IPS DF 19.7 (cell line): ENCODE results near the gene CD68.

Experiments used
- DNase-seq: peaks from one replicate; pipeline ENCODE4 v3.0.0-alpha.2; 2013; ENCODE audit warnings: low read depth, low spot score

The CD68 gene

DNA sequence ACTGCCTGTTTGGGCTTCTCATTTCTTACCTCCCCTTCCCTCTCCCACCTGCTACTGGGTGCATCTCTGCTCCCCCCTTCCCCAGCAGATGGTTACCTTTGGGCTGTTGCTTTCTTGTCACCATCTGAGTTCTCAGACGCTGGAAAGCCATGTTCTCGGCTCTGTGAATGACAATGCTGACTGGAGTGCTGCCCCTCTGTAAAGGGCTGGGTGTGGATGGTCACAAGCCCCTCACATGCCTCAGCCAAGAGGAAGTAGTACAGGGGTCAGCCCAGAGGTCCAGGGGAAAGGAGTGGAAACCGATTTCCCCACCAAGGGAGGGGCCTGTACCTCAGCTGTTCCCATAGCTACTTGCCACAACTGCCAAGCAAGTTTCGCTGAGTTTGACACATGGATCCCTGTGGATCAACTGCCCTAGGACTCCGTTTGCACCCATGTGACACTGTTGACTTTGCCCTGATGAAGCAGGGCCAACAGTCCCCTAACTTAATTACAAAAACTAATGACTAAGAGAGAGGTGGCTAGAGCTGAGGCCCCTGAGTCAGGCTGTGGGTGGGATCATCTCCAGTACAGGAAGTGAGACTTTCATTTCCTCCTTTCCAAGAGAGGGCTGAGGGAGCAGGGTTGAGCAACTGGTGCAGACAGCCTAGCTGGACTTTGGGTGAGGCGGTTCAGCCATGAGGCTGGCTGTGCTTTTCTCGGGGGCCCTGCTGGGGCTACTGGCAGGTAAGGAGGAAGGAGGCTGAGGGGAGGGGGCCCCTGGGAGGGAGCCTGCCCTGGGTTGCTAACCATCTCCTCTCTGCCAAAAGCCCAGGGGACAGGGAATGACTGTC, at the start of gene CD68:
Gene CD68 (plus strand): TSS at position 638 of the 833 bp plus-strand sequence. CDS start 40 bp downstream, at position 678.
- DNase-seq: no peak

- no peak for DNase-seq
Observed at GRCh38 chr17:7530023-7530900, 49.2 kb upstream of the CD68 start.

DNA sequence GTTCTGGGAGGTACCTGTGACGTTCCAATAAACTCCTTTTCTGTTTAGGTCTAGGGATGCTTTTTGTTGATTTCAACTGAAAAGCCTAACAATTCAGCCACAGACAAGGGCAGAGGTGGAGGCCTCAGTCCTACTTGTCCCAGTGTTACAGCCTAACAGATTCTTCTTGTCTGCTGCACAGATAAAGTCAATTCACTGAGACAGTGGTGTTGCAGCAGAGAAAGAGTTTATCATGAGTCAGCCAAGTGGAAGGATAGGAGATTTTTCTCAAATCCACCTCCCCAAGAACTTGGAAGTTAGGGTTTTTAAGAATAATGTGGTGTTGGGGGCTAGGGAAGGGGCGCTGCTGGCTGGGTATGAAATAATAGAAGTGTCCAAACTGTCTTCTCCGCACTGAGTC, 41.4 kb upstream of the CD68 start:
- no peak for DNase-seq

DNA sequence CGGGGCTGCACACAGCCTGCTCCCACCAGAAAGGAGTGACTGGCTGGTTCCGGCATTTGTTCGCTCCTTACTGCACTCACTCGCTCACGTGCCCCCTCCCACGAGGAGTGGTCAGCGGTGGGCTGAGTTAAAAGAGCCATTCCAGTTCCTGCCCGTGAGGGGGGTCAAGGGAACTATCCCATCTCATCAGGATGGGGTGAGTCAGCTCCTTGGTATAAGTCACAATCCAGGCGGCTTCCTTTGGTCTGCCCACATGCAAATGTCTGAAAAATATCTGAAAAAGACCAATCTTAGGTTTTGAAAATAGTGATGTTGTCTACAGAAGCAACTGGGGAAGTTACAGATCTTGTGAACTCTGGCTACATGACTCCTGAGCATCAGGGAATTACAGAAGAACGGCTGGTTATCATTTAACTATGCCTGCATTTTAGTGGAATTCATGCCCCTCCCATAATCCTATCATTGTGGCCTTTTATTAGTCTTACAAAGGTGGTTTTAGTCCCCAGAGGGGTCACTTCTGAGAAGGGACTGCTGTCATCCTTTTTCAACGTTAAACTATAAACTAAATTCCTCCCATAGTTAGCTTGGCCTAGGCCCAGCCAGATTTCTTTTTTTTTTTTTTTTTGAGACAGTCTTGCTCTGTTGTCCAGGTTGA, 40.4 kb upstream of the CD68 start:
- DNase-seq: no peak

GRCh38 chr17:7541074-7541621, 38.3 kb upstream of the CD68 start:
- DNase-seq: no peak

DNA sequence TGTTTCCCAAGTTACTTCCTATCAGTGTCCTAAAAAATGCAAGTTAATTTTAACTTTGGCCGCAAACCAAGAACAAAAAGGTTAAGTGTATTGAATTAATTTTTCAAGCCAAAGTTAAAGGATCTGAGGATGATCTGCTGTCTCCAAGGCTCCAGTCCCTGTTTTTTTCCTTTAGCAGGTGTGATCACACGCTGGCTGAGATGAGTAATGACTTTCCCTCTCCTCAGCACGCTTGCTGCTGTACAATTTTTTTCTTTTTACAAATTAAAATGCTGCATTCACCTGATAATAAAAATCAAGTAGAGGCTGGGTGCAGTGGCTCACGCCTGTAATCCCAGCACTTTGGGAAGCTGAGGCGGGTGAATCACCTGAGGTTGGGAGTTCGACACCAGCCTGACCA, 34.5 kb upstream of the CD68 start:
- no peak for DNase-seq

DNA sequence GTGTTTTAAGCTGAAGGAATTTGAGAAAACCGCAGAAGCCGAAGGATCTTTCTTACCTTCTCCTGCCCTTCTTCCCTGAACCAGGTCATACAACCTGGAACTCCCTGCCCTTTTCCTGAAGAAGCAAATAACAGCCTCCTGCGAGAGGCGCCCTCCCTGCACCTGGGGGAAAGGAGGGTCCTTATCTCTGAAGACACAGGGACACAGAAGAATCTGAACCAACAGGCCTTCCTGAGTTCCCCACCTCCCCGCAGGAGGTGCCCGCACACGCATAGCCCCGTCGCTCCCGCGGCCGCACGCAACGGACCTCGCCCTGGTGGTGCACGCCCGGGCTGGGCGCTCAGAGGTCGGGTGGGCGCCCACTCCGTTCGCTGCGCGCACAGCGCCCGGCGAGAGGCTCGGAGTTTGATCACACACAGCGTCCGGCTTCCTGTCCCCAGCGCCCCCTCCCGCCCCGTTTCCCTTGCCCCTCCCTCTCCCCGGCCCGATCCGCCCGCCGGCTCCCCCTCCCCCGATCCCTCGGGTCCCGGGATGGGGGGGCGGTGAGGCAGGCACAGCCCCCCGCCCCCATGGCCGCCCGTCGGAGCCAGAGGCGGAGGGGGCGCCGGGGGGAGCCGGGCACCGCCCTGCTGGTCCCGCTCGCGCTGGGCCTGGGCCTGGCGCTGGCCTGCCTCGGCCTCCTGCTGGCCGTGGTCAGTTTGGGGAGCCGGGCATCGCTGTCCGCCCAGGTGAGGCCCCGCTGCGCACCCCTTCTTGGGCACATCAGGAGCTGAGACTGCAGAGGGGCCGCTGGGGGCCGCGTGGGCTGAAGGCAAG, 30.6 kb upstream of the CD68 start, which contains the start of gene TNFSF12:
Gene TNFSF12 (plus strand): TSS at position 474 of the 816 bp plus-strand sequence. CDS start 96 bp downstream, at position 570.
- no peak for DNase-seq

GRCh38 chr17:7549401-7550055, 29.9 kb upstream of the CD68 start:
- no peak for DNase-seq

GRCh38 chr17:7550344-7550743, 29.1 kb upstream of the CD68 start:
- DNase-seq: no peak

DNA sequence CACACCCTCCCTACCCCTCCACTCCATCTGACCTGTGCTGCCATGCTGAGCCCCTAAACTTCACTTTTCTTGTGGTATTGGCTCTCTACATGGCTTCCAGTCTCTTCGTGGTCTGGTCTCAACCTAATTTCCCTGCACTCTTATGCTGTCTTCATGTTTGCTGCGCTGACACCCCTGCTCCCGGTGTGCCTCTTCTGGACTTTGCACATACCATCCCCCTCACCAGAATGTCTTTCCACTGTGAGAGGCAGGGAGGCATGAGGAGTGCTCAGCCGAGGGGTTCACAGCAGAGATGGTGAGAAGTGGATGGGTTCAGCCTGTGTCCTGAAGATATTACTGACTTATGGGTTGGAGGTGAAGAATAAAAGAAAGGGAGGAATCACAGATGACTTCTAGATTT, 28.0 kb upstream of the CD68 start:
- DNase-seq: no peak

DNA sequence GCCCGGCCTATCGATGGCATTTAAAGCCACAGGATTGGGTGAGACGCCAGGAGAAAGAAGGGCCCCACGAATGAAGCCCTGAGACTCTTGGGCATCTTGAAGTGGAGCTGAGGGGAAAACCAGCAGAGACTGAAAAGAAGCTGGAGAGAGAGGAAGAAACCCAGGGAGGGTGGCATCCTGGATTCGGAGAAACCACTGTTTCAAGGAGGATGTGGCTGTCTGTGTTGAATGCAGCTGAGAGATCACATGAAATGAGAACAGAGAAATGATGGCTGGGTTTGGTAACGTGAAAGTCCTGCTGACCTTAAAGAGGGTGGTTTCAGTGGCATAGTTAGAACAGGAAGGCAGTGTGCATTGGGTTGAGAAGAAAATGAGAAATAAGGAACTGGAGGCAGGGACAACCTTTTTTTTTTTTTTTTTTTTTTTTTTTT, 26.8 kb upstream of the CD68 start:
- no peak for DNase-seq

DNA sequence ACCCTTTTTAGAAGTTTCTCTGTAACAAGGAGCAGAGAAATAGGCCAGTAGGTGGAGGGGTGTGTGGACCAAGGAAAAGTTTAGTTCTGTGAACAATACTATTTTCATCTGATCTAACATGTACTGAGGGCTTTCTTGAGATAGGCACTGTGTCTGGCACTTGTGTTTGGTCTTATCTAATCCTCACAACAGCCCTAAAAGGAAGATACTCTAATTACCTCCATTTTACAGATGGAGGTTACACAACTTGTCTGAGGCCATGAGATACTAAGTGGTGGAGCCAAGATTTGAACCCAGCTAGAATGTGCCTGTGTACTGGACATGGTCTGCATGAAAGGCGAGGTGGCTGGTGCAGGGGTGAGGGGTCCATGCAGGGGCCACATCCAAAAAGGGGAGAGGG, 26.1 kb upstream of the CD68 start:
- DNase-seq: no peak

DNA sequence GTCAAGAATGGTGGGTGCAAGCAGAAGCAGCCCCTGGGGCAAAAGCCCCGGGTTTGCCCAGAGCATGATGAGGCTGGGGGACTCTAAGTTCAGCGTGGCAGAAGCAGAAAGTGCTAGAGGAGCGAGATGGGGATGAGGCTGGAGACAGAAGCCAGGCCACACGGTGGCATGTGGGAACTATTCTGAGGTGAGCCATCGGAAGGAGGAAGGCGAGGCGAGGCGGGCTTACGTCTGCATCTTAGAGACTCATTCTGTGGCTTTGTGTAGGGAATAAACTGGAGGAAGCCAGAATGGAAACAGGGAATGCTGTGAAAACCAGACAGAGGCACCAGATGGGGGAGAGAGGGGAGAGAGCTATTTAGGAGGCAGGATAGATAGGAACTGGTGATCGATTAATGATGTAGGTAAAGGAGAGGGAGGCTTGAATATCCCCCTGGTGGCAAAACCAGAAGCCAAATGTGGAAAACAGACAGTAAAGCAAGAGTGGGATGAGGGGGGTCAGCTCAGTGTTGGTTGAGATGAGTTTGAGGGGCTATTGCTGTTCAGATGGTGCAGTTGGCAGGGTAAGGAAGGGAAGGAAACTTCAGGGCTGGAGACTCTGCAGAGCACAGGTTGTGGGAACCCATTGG, 24.0 kb upstream of the CD68 start:
- DNase-seq: no peak

- DNase-seq: no peak
Observed at GRCh38 chr17:7556627-7557026, 22.8 kb upstream of the CD68 start.

GRCh38 chr17:7557147-7557764, 22.2 kb upstream of the CD68 start:
- no peak for DNase-seq

- DNase-seq: no peak
Observed at GRCh38 chr17:7557775-7558543, 21.5 kb upstream of the CD68 start.

DNA sequence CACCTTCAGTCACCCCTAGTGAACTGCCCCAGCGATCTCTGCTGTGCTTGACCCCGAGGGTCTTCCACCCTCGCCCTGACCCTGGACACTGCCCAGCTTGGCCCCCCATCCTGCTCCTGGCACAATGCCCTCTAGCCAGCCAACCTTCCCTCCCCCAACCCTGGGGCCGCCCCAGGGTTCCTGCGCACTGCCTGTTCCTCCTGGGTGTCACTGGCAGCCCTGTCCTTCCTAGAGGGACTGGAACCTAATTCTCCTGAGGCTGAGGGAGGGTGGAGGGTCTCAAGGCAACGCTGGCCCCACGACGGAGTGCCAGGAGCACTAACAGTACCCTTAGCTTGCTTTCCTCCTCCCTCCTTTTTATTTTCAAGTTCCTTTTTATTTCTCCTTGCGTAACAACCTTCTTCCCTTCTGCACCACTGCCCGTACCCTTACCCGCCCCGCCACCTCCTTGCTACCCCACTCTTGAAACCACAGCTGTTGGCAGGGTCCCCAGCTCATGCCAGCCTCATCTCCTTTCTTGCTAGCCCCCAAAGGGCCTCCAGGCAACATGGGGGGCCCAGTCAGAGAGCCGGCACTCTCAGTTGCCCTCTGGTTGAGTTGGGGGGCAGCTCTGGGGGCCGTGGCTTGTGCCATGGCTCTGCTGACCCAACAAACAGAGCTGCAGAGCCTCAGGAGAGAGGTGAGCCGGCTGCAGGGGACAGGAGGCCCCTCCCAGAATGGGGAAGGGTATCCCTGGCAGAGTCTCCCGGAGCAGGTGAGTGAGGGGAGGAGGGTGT, 20.7 kb upstream of the CD68 start, which contains the start of gene TNFSF13:
Gene TNFSF13 (plus strand): TSS at position 207 of the 776 bp plus-strand sequence. CDS start 290 bp downstream, at position 497.
- DNase-seq: no peak
